Panc1 (cell line): ENCODE measurements around the gene NUDT17. TPM values are rescaled to one million over a fixed set of nuclear protein-coding genes. Genes with fewer than 3 reads are reported as not detected.
"Not testable (repeated sequence)": the region's sequence is repeated elsewhere in the genome, so short reads cannot be mapped to it uniquely, and the experiment has no call there.

Source experiments
- ATAC-seq: fragments of 200-7000 bp; cut with Tn5 transposase; 2 replicates; pipeline ENCODE4 v1.9.1; 2020; ENCODE audit warnings: mild to moderate bottlenecking, moderate library complexity
- BruUV-seq: library from RNA; stranded (reverse); fragments of 400-500 nt; replicated peaks from 2 replicates; lab custom pipeline; 2021; lab: Mats Ljungman, UMichigan
- CTCF ChIA-PET: fragments of 300-600 bp; sonication (Branson Sonifier 250); formaldehyde crosslinking; loops from one replicate; lab custom pipeline; 2022; ENCODE audit warnings: antibody characterized with exemption; lab: Charles Lee
- POLR2A ChIA-PET: fragments of 300-600 bp; sonication (Branson Sonifier 250); formaldehyde crosslinking; loops from one replicate; lab custom pipeline; 2022; ENCODE audit warnings: antibody characterized with exemption; lab: Charles Lee
- DNase-seq: peaks from one replicate; pipeline ENCODE4 v3.0.0-alpha.2; 2010; ENCODE audit warnings: low read depth, low spot score
- H3K27ac ChIP-seq: 2 replicates; pipeline ENCODE4 v1.5.1; 2011; ENCODE audit warnings: mild to moderate bottlenecking, low read length, inconsistent platforms
- H3K27me3 ChIP-seq: fragments of 200-500 bp; sonication (Bioruptor generic); 2 replicates; pipeline ENCODE4 v1.6.0; 2014; ENCODE audit warnings: low read length, inconsistent platforms; ENCODE audit not compliant: control insufficient read depth, insufficient read depth
- H3K36me3 ChIP-seq: fragments of 200-500 bp; sonication (Bioruptor generic); 2 replicates; pipeline ENCODE4 v1.5.1; 2014; ENCODE audit warnings: inconsistent platforms, mild to moderate bottlenecking, low read length, moderate library complexity; ENCODE audit not compliant: control insufficient read depth, insufficient read depth
- H3K4me1 ChIP-seq: 2 replicates; pipeline ENCODE4 v1.5.1; 2011; ENCODE audit warnings: inconsistent platforms, mild to moderate bottlenecking, low read length, moderate library complexity; ENCODE audit not compliant: control insufficient read depth, insufficient read depth
- H3K4me3 ChIP-seq, 2 experiments: 2 replicates each; pipeline ENCODE4 v1.5.1; 2011 to 2012; ENCODE audit warnings: low read depth in 2 of 2, low read length in 2 of 2, mild to moderate bottlenecking in 2 of 2, inconsistent platforms in 1 of 2, moderate library complexity in 1 of 2
- H3K9me3 ChIP-seq: fragments of 200-500 bp; sonication (Bioruptor generic); 2 replicates; pipeline ENCODE4 v1.5.1; 2014; ENCODE audit warnings: low read depth, mild to moderate bottlenecking, inconsistent platforms, low read length, moderate library complexity; ENCODE audit not compliant: control insufficient read depth, insufficient read depth
- POLR2AphosphoS5 ChIP-seq: IDR thresholded peaks from 2 replicates; pipeline ENCODE4 v1.6.1; 2012; ENCODE audit warnings: mild to moderate bottlenecking, low read depth, low read length, moderate library complexity
- SIN3A ChIP-seq: IDR thresholded peaks from 2 replicates; pipeline ENCODE4 v1.6.1; 2012; ENCODE audit warnings: low read depth, mild to moderate bottlenecking, low read length, moderate library complexity, borderline replicate concordance; ENCODE audit not compliant: insufficient read depth
- TCF7L2 ChIP-seq: IDR thresholded peaks from 2 replicates; pipeline ENCODE4 v1.6.1; 2011; ENCODE audit warnings: mild to moderate bottlenecking, low read depth, low read length, inconsistent platforms
- in situ Hi-C: cut with HindIII; loops from 2 replicates; pipeline ENCODE4 v1.10.0; 2016; ENCODE audit warnings: low sequenced_read_pairs, low pct_unique_long_range_greater_than_20kb
- intact Hi-C: fragments of 100-400 bp; cut with micrococcal nuclease; formaldehyde crosslinking; loops from one replicate; pipeline ENCODE4 v1.10.0; 2022; ENCODE audit not compliant: unreplicated experiment
- total RNA-seq: library from RNA; stranded (reverse); gene quantifications from one replicate; pipeline ENCODE4 v1.2.1, GENCODE V29; 2021; ENCODE audit not compliant: unreplicated experiment
- TF ChIP-seq, protein P1 (sequence below): fragments of 450-650 bp; IDR thresholded peaks from 2 replicates; pipeline ENCODE4 v1.5.1; 2017; ENCODE audit warnings: mild to moderate bottlenecking
- TF ChIP-seq, protein P2 (sequence below), 2 experiments: IDR thresholded peaks; 2 replicates each; pipeline ENCODE4 v1.6.1; 2011 to 2012; ENCODE audit warnings: low read depth in 2 of 2, control low read depth in 1 of 2, low read length in 1 of 2, mild to moderate bottlenecking in 1 of 2, moderate library complexity in 1 of 2; ENCODE audit not compliant: insufficient read depth in 1 of 2

The NUDT17 gene
- total RNA-seq, 1 experiment from 2014 or later, result 3.7 TPM

DNA sequence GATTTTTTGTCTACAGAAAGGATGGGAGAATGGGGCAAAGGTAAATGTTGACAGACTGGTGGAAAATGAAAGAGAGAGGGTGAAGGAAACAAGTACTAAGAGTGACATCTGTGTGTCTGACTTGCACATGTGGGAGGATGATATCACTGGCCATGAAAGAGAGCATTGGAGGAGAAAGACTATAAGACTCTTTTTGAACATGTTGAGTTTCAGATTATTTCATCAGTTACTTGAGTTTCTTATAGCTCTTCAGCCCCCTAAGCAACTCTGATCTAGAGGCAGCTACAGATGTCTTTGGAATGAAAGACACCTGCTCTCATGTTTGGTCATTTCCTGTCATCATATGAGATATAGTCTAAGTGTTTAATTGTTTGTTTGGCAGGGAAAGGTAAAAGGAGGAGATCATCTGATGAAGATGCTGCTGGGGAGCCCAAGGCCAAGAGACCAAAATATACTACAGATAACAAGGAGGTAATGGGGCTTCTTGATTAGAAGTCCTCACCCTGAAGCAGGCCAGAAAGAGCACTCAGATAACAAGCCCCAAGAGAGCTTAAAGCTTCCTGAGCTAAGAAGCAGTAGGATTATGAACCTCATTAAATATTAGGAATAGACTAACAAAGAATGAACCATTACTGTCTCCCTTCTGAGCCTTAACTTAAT lies 16.9 kb upstream of the NUDT17 start:
- BruUV-seq, result no TSS peak
- Histone ChIP-seq H3K9me3 (no peaks in the 10 kb centered on the region), H3K36me3 (peaks cover 26% of the 10 kb centered on the region), H3K4me3 (no peak overlapping the region), H3K4me1 (peaks cover 11% of the 10 kb centered on the region; the same call in 1 of the 2 replicates), H3K27me3 (no peaks in the 10 kb centered on the region), H3K27ac (no peak overlapping the region)
- ChIA-PET POLR2A (interaction anchor here (0.5 to 0.6 kb wide), 2 partner anchors 117 to 204 kb away, joined by 3 to 4 read pairs; no protein-coding TSS in a partner anchor), CTCF (no interaction called here)
- ATAC-seq, result no peak
- in situ Hi-C loops, result no loop called here
- no peak for TF ChIP-seq POLR2AphosphoS5
- TF ChIP-seq, protein P1, sequence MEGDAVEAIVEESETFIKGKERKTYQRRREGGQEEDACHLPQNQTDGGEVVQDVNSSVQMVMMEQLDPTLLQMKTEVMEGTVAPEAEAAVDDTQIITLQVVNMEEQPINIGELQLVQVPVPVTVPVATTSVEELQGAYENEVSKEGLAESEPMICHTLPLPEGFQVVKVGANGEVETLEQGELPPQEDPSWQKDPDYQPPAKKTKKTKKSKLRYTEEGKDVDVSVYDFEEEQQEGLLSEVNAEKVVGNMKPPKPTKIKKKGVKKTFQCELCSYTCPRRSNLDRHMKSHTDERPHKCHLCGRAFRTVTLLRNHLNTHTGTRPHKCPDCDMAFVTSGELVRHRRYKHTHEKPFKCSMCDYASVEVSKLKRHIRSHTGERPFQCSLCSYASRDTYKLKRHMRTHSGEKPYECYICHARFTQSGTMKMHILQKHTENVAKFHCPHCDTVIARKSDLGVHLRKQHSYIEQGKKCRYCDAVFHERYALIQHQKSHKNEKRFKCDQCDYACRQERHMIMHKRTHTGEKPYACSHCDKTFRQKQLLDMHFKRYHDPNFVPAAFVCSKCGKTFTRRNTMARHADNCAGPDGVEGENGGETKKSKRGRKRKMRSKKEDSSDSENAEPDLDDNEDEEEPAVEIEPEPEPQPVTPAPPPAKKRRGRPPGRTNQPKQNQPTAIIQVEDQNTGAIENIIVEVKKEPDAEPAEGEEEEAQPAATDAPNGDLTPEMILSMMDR, result no peak
- no peak for DNase-seq
- intact Hi-C loops, result no loop called here

- POLR2A ChIA-PET, in situ Hi-C loops, CTCF ChIA-PET: not testable (repeated sequence)
These were observed 14.6 kb upstream of the NUDT17 start for GRCh38 chr1:145830810-145831209.

DNA sequence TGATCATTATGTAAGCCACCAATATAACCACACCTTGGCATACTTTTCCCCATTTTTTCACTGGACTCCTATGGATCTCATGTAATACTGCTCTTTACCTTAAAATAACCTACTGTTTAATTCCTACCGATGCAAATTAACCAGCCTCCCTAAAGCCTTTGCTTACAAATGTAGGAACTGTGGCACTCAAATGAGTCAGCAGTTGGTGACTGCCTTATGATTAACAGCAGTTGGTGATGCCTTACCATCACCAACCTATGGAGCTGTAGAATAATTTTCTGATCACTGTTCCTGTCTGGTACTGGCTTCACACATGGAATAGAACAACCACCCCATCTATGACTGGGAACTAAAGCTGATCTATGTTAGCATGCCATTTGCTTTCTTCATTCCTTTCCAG lies 7.8 kb upstream of the NUDT17 start:
- no peaks in the 10 kb centered on the region for H3K9me3 ChIP-seq
- H3K27ac ChIP-seq, result no peak overlapping the region
- intact Hi-C loops, result no loop called here
- no peak for DNase-seq
- peaks cover 42% of the 10 kb centered on the region for H3K36me3 ChIP-seq
- ChIA-PET POLR2A (no interaction called here), CTCF (no interaction called here)
- TF ChIP-seq POLR2AphosphoS5 (no peak), TCF7L2 (no peak), SIN3A (no peak)
- TF ChIP-seq, protein P2, sequence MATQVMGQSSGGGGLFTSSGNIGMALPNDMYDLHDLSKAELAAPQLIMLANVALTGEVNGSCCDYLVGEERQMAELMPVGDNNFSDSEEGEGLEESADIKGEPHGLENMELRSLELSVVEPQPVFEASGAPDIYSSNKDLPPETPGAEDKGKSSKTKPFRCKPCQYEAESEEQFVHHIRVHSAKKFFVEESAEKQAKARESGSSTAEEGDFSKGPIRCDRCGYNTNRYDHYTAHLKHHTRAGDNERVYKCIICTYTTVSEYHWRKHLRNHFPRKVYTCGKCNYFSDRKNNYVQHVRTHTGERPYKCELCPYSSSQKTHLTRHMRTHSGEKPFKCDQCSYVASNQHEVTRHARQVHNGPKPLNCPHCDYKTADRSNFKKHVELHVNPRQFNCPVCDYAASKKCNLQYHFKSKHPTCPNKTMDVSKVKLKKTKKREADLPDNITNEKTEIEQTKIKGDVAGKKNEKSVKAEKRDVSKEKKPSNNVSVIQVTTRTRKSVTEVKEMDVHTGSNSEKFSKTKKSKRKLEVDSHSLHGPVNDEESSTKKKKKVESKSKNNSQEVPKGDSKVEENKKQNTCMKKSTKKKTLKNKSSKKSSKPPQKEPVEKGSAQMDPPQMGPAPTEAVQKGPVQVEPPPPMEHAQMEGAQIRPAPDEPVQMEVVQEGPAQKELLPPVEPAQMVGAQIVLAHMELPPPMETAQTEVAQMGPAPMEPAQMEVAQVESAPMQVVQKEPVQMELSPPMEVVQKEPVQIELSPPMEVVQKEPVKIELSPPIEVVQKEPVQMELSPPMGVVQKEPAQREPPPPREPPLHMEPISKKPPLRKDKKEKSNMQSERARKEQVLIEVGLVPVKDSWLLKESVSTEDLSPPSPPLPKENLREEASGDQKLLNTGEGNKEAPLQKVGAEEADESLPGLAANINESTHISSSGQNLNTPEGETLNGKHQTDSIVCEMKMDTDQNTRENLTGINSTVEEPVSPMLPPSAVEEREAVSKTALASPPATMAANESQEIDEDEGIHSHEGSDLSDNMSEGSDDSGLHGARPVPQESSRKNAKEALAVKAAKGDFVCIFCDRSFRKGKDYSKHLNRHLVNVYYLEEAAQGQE (IDR thresholded peaks at IDR 0.05; ENCODE audit: insufficient read depth in 1 of 2, low read depth in 2 of 2, low read length in 1 of 2), result no peak
- TF ChIP-seq, protein P1, result no peak
- no TSS peak for BruUV-seq
- no peaks in the 10 kb centered on the region for H3K4me1 ChIP-seq
- no peaks in the 10 kb centered on the region for H3K27me3 ChIP-seq
- ATAC-seq, result no peak
- in situ Hi-C loops, result no loop called here
- no peak overlapping the region for H3K4me3 ChIP-seq

More at GRCh38 chr1:145830810-145831209, 14.6 kb upstream of the NUDT17 start:
- H3K27me3 ChIP-seq, DNase-seq, H3K9me3 ChIP-seq, ATAC-seq, intact Hi-C loops, H3K4me1 ChIP-seq, H3K27ac ChIP-seq, BruUV-seq, H3K4me3 ChIP-seq: not testable (repeated sequence)
- H3K36me3 ChIP-seq, result peaks cover 24% of the 10 kb centered on the region
